Endothelial cell of umbilical vein (primary cell): ENCODE measurements around the gene MESP2. TPM values are rescaled to one million over a fixed set of nuclear protein-coding genes. Genes with fewer than 3 reads are reported as not detected.

Source experiments
- BruUV-seq: library from RNA; stranded (reverse); fragments of 400-500 nt; replicated peaks from 2 replicates; lab custom pipeline; 2021; lab: Mats Ljungman, UMichigan
- CTCF ChIA-PET: fragments of 300-600, 350-600 bp; sonication (Branson Sonifier 250); formaldehyde crosslinking; loops from one replicate; lab custom pipeline; 2021; ENCODE audit warnings: antibody characterized with exemption, inconsistent platforms; lab: Charles Lee
- POLR2A ChIA-PET: fragments of 300-600, 350-600 bp; sonication (Branson Sonifier 250); formaldehyde crosslinking; loops from one replicate; lab custom pipeline; 2021; ENCODE audit warnings: antibody characterized with exemption, inconsistent platforms; lab: Charles Lee
- DNase-seq: peaks from one replicate; pipeline ENCODE4 v3.0.0-alpha.2; 2011; ENCODE audit warnings: low read depth, low spot score
- FAIRE-seq: peaks from 2 replicates; lab custom pipeline; 2011; peaks lifted over from hg19 to GRCh38; lab: Jason Lieb, UNC
- H2AFZ ChIP-seq: 2 replicates; pipeline ENCODE4 v1.6.0; 2012; ENCODE audit warnings: low read depth, low read length, control low read depth, inconsistent platforms
- H3K27ac ChIP-seq: 2 replicates; pipeline ENCODE4 v1.5.1; 2011; ENCODE audit warnings: low read depth, mild to moderate bottlenecking, control low read depth, low read length, moderate library complexity; ENCODE audit not compliant: insufficient read depth
- H3K27me3 ChIP-seq, 2 experiments: 2 replicates each; pipeline versions ENCODE4 v1.6.0 to v1.6.1; 2011; ENCODE audit warnings: low read length in 2 of 2, mixed read lengths in 1 of 2; ENCODE audit not compliant: control insufficient read depth in 2 of 2, insufficient read depth in 2 of 2
- H3K36me3 ChIP-seq, 2 experiments: 2 replicates in 1 of 2; 3 replicates in 1 of 2; pipeline ENCODE4 v1.5.1; 2011; ENCODE audit warnings: low read length in 2 of 2, mild to moderate bottlenecking in 1 of 2, moderate library complexity in 1 of 2; ENCODE audit not compliant: control insufficient read depth in 2 of 2, insufficient read depth in 2 of 2; ENCODE audit errors: extremely low read depth in 1 of 2
- H3K4me1 ChIP-seq: 3 replicates; pipeline ENCODE4 v1.5.1; 2011; ENCODE audit warnings: mild to moderate bottlenecking, low read length; ENCODE audit not compliant: control insufficient read depth, insufficient read depth; ENCODE audit errors: extremely low read depth
- H3K4me2 ChIP-seq: 2 replicates; pipeline ENCODE4 v1.6.1; 2011; ENCODE audit warnings: low read length, control low read depth, mixed read lengths; ENCODE audit not compliant: insufficient read depth
- H3K4me3 ChIP-seq, 3 experiments: fragments of 200-600 bp in 1 of 3; sonication (generic), shearing (Covaris generic) in 1 of 3; replicated peaks in 1 of 3; 2 replicates each; pipeline ENCODE4 v1.5.1; 2011 to 2016; ENCODE audit warnings: control low read depth in 3 of 3, low read length in 3 of 3, mild to moderate bottlenecking in 2 of 3, inconsistent platforms in 1 of 3, low read depth in 1 of 3, moderate library complexity in 1 of 3; ENCODE audit not compliant: insufficient read depth in 1 of 3
- H3K79me2 ChIP-seq: 2 replicates; pipeline ENCODE4 v1.6.0; 2012; ENCODE audit warnings: low read length, inconsistent platforms; ENCODE audit not compliant: control insufficient read depth, insufficient read depth
- H3K9ac ChIP-seq: replicated peaks from 2 replicates; pipeline ENCODE3; 2011; ENCODE audit warnings: low read length, control low read depth; ENCODE audit not compliant: insufficient read depth; ENCODE audit errors: extremely low read depth
- H3K9me1 ChIP-seq: replicated peaks from 3 replicates; pipeline ENCODE4 v1.6.0; 2011; ENCODE audit warnings: mild to moderate bottlenecking, low read length; ENCODE audit not compliant: control insufficient read depth, insufficient read depth; ENCODE audit errors: extremely low read depth
- H3K9me3 ChIP-seq: replicated peaks from 2 replicates; pipeline ENCODE4 v1.5.1; 2012; ENCODE audit warnings: low read length, inconsistent platforms; ENCODE audit not compliant: control insufficient read depth, insufficient read depth
- H4K20me1 ChIP-seq: replicated peaks from 2 replicates; pipeline ENCODE3; 2011; ENCODE audit warnings: mild to moderate bottlenecking, low read length; ENCODE audit not compliant: control insufficient read depth, insufficient read depth; ENCODE audit errors: extremely low read depth
- GATA2 ChIP-seq: IDR thresholded peaks from 2 replicates; pipeline ENCODE4 v1.7.0; 2011; ENCODE audit warnings: low read depth, mild to moderate bottlenecking, moderate library complexity, mixed read lengths, low read length; ENCODE audit not compliant: insufficient read length, insufficient read depth
- JUN ChIP-seq: IDR thresholded peaks from 2 replicates; pipeline ENCODE4 v1.6.1; 2011; ENCODE audit warnings: borderline replicate concordance, low read depth; ENCODE audit not compliant: insufficient read length, insufficient read depth
- MYC ChIP-seq: IDR thresholded peaks from one replicate; pipeline ENCODE4 v1.6.1; 2011; ENCODE audit warnings: mild to moderate bottlenecking, low read depth, low read length
- POLR2A ChIP-seq: IDR thresholded peaks from 2 replicates; pipeline ENCODE4 v1.6.1; 2012; ENCODE audit warnings: low read depth, mild to moderate bottlenecking, control low read depth, low read length
- dilution Hi-C: fragments of 300-500 bp; cut with MboI; formaldehyde crosslinking; loops from one replicate; pipeline ENCODE4 v1.15.0; 2019; ENCODE audit warnings: low sequenced_read_pairs; ENCODE audit not compliant: extremely low pct_ligation_motif_present
- intact Hi-C: fragments of 100-400 bp; cut with micrococcal nuclease; formaldehyde crosslinking; loops from one replicate; pipeline ENCODE4 v1.10.0; 2022
- polyA plus RNA-seq, 4 experiments: library from polyadenylated mRNA; depleted of rRNA in 3 of 4; stranded (reverse) in 3 of 4; unstranded in 1 of 4; fragments of >200 nt; gene quantifications; 2 replicates each; pipeline versions ENCODE4 v1.2.1 to v1.2.3, GENCODE V29; 2011 to 2012; ENCODE audit warnings: missing spikeins in 1 of 4
- total RNA-seq: library from RNA; stranded (reverse); gene quantifications from 2 replicates; pipeline ENCODE4 v1.2.3, GENCODE V29; 2021
- TF ChIP-seq, protein P1 (sequence below): IDR thresholded peaks from 2 replicates; pipeline ENCODE4 v1.6.1; 2011; ENCODE audit not compliant: insufficient read depth, insufficient read length
- TF ChIP-seq, protein P2 (sequence below), 2 donors: IDR thresholded peaks; 1 replicate in 1 of 2; 2 replicates in 1 of 2; pipeline ENCODE4 v1.5.1; 2011; ENCODE audit warnings: low read length in 2 of 2, mild to moderate bottlenecking in 2 of 2, moderate library complexity in 2 of 2, control low read depth in 1 of 2, inconsistent platforms in 1 of 2, low read depth in 1 of 2; ENCODE audit not compliant: insufficient read depth in 1 of 2; ENCODE audit errors: extremely low read depth in 1 of 2

The MESP2 gene
- total and polyA plus RNA-seq, 2 donors (not counting 3 experiments of a cell fraction or from before 2014, with no cell fraction given) = 0.42 to 0.43 TPM

DNA sequence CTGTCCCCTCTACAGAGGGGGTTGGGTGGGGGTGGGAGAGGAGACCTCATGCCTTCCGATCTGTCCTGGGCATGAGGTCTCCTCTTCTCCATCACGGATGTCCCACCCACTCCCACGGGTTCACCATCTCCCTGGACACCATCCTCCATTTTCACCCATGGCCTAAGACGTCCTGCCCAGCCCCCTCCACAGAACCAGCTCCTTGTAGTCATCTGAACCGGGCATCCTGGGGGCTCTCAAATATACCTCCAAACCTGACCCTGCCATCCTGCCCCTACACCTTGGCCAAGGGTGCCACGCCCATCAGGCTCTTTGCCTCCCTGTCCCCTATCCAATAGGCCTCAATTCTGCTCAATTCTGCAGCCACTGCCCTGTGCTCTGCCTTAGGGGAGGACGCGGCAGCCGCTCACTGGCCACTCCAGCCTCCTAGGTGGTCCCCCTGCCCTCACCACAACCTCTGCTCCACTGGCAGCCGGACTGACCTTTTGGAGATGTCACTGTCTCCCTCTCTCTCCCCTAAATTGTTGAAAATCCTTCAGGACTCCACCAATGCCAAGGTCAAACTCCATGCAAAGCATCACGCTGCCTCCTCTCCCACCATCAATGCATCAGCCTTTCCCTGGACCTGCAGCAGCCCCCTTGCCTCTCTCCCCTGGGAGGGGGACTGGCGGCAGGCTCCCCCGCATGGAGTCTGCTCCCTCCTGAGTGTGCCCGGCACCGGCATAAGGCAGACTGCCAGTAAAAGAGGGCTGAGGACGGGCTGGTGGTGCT, 47.9 kb downstream of the MESP2 start:
- Histone ChIP-seq H3K9me3 (no peaks in the 10 kb centered on the region), H3K27me3 (no peaks in the 10 kb centered on the region), H3K4me3 (no peak overlapping the region), H3K4me2 (no peak overlapping the region), H3K79me2 (no peaks in the 10 kb centered on the region), H3K36me3 (no peaks in the 10 kb centered on the region), H3K27ac (no peak overlapping the region), H4K20me1 (no peaks in the 10 kb centered on the region), H3K4me1 (peaks cover 26% of the 10 kb centered on the region), H3K9me1 (no peaks in the 10 kb centered on the region), H2AFZ (peak overlapping the region; percentile 63), H3K9ac (no peak overlapping the region)
- TF ChIP-seq MYC (no peak), POLR2A (no peak), JUN (no peak)
- TF ChIP-seq, protein P1, sequence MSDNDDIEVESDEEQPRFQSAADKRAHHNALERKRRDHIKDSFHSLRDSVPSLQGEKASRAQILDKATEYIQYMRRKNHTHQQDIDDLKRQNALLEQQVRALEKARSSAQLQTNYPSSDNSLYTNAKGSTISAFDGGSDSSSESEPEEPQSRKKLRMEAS = no peak
- ChIA-PET POLR2A (no interaction called here), CTCF (interaction anchor here (0.7 to 4.5 kb wide), 4 partner anchors 10 to 63 kb away, joined by 3 to 28 read pairs (median 6); no protein-coding TSS in a partner anchor)
- no peak for FAIRE-seq
- intact Hi-C loops (no loop called here), dilution Hi-C loops (no loop called here)
- no TSS peak for BruUV-seq
- DNase-seq = no peak

DNA sequence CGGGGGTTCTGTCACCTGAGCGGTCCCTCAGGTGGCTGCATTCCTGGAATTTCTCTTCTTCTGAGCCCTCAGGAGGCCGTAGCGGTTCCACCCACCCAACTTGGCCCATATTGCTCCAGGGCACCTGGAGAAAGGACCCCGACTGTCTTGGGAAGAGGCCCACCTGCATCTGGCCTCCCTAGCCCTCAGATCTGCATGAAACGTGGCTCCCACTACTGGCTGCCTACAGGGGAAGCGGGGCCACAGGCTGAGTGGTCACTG, 48.4 kb downstream of the MESP2 start:
- H3K27ac ChIP-seq = no peak overlapping the region

More for the DNA sequence above, 48.4 kb downstream of the MESP2 start:
- no peaks in the 10 kb centered on the region for H3K9me3 ChIP-seq
- H3K36me3 ChIP-seq = no peaks in the 10 kb centered on the region
- CTCF ChIA-PET = no interaction called here
- peaks cover 26% of the 10 kb centered on the region for H3K4me1 ChIP-seq
- no peak overlapping the region for H3K9ac ChIP-seq
- FAIRE-seq (no peak), DNase-seq (no peak)
- H2AFZ ChIP-seq = no peak overlapping the region
- no peaks in the 10 kb centered on the region for H3K9me1 ChIP-seq
- intact Hi-C loops (no loop called here), dilution Hi-C loops (no loop called here)
- no peaks in the 10 kb centered on the region for H3K27me3 ChIP-seq
- H3K4me2 ChIP-seq = no peak overlapping the region
- TF ChIP-seq GATA2 = no peak
- TF ChIP-seq, protein P2, sequence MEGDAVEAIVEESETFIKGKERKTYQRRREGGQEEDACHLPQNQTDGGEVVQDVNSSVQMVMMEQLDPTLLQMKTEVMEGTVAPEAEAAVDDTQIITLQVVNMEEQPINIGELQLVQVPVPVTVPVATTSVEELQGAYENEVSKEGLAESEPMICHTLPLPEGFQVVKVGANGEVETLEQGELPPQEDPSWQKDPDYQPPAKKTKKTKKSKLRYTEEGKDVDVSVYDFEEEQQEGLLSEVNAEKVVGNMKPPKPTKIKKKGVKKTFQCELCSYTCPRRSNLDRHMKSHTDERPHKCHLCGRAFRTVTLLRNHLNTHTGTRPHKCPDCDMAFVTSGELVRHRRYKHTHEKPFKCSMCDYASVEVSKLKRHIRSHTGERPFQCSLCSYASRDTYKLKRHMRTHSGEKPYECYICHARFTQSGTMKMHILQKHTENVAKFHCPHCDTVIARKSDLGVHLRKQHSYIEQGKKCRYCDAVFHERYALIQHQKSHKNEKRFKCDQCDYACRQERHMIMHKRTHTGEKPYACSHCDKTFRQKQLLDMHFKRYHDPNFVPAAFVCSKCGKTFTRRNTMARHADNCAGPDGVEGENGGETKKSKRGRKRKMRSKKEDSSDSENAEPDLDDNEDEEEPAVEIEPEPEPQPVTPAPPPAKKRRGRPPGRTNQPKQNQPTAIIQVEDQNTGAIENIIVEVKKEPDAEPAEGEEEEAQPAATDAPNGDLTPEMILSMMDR (IDR thresholded peaks at IDR 0.05; ENCODE audit: extremely low read depth in 1 of 2, insufficient read depth in 1 of 2, low read depth in 1 of 2, low read length in 2 of 2) = no peak
- POLR2A ChIA-PET = no interaction called here
- BruUV-seq = no TSS peak
- no peaks in the 10 kb centered on the region for H3K79me2 ChIP-seq
- H4K20me1 ChIP-seq = no peaks in the 10 kb centered on the region
- H3K4me3 ChIP-seq = no peak overlapping the region
